Measurements from ENCODE around the gene TNRC6C. TPM values are rescaled to one million over a fixed set of nuclear protein-coding genes. Genes with fewer than 3 reads are reported as not detected.
A peak's percentile ranks its signal among the peaks of the same experiment; 100 is the strongest.

TNRC6C gene
- total and polyA plus RNA-seq, 5 donors from 2014 or later: 2.3 to 77.1 (median 3.0) TPM

DNA sequence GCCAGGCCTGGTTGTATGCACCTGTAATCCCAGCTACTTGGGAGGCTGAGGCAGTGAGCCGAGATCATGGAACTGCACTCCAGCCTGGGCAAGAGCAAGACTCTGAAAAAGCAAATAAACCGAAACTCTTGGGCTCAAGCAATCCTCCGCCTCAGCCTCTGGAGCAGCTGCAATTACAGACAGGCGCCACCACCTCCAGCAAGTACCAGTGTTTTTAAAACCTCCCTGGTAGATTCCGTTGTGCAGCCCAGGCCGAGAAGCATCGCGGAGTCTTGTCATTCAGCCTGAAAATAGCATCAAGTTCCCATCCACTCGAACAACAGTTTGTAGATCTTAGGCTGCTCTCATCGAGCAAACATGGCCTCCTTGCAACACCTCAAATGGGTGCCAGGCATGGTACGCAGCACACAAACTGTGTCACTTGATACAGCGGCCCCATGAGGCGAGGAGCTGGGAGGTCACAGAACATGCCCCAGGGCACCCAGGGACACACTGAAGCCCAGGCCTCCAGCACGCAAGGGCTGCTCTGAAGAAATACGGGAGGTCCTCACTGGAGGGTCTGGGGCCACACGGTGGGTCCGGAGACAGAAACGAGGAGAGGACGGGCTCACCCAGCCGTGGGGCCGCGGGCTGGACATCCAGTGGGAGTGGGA is 152.0 kb downstream of the TNRC6C start:
- Mint-ChIP-seq H3K4me3 (peak overlapping the region in 1 of 4 donors; percentile 52), H3K27me3 (no peaks in the 10 kb centered on the region), H3K27ac (peak overlapping the region in 2 of 3 donors; percentile 42 to 56), H3K4me1 (peaks cover 0 to 58% (median 30%) of the 10 kb centered on the region in 4 donors), H3K36me3 (peaks cover 47% of the 10 kb centered on the region), H3K9me3 (peaks cover 0 to 3% (median 0%) of the 10 kb centered on the region in 7 donors)
- ATAC-seq (ENCODE audit: low read depth in 2 of 2) (no peak), DNase-seq (no peak)
- peaks cover 28% of the 10 kb centered on the region for H3K4me1 ChIP-seq (ENCODE audit: control insufficient read depth, insufficient read depth, low read length, poor library complexity, severe bottlenecking)
- no peak overlapping the region for H3K4me3 ChIP-seq (ENCODE audit: low read depth, low read length)
- no peaks in the 10 kb centered on the region for H3K27me3 ChIP-seq (ENCODE audit: control insufficient read depth, insufficient read depth, low read length)
- H3K9me3 ChIP-seq (ENCODE audit: control insufficient read depth in 2 of 2, low read length in 2 of 2): no peaks in the 10 kb centered on the region
- H3K27ac ChIP-seq (ENCODE audit: insufficient read depth, low read length, poor library complexity, severe bottlenecking): no peak overlapping the region
- peaks cover 59% of the 10 kb centered on the region for H3K36me3 ChIP-seq (ENCODE audit: control insufficient read depth, insufficient read depth, low read length)

DNA sequence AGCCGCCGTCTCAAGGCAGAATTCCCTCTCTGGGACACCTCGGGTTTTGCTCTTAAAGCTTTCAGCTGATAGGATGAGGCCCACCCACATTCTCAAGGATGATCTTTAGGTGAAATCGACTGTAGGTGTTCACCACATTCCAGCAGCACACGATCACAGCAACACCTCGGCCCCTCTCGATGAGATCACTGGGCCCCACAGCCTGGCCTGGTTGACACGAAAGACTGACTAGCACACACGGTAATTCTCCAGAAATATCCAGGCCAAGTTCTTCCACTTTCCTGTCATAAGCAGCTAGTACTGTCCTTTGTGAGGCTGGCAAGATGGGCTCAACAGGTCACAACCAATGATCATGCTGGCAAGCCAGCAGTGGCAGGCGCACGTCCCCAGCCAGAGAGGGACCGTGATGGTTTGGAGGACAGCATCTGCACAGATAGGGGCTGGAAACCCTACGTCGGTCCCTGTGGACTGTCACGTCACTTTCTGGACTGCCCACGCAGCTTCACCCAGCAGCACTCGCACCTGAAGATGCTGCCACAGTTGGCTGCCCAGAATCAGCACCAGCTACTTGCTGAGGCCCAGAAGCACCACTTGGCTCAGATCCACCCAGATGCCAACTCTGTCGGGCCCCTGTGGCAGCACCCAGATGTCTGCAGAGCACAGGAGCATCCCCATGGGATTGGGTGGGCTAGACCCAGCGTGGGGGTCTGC is 152.7 kb downstream of the TNRC6C start:
- peaks cover 28% of the 10 kb centered on the region for H3K4me1 ChIP-seq (ENCODE audit: control insufficient read depth, insufficient read depth, low read length, poor library complexity, severe bottlenecking)
- no peak overlapping the region for H3K27ac ChIP-seq (ENCODE audit: insufficient read depth, low read length, poor library complexity, severe bottlenecking)
- ATAC-seq (ENCODE audit: low read depth in 2 of 2) (no peak), DNase-seq (no peak)
- Mint-ChIP-seq H3K36me3 (peaks cover 47% of the 10 kb centered on the region), H3K27me3 (no peaks in the 10 kb centered on the region), H3K4me1 (peaks cover 0 to 57% (median 30%) of the 10 kb centered on the region in 4 donors), H3K27ac (peak overlapping the region in 1 of 3 donors; percentile 23), H3K4me3 (peak overlapping the region in 1 of 4 donors; percentile 83), H3K9me3 (peaks cover 0 to 3% (median 0%) of the 10 kb centered on the region in 7 donors)
- no peak overlapping the region for H3K4me3 ChIP-seq (ENCODE audit: low read depth, low read length)
- H3K36me3 ChIP-seq (ENCODE audit: control insufficient read depth, insufficient read depth, low read length): peaks cover 62% of the 10 kb centered on the region
- no peaks in the 10 kb centered on the region for H3K27me3 ChIP-seq (ENCODE audit: control insufficient read depth, insufficient read depth, low read length)
- no peaks in the 10 kb centered on the region for H3K9me3 ChIP-seq (ENCODE audit: control insufficient read depth in 2 of 2, low read length in 2 of 2)

DNA sequence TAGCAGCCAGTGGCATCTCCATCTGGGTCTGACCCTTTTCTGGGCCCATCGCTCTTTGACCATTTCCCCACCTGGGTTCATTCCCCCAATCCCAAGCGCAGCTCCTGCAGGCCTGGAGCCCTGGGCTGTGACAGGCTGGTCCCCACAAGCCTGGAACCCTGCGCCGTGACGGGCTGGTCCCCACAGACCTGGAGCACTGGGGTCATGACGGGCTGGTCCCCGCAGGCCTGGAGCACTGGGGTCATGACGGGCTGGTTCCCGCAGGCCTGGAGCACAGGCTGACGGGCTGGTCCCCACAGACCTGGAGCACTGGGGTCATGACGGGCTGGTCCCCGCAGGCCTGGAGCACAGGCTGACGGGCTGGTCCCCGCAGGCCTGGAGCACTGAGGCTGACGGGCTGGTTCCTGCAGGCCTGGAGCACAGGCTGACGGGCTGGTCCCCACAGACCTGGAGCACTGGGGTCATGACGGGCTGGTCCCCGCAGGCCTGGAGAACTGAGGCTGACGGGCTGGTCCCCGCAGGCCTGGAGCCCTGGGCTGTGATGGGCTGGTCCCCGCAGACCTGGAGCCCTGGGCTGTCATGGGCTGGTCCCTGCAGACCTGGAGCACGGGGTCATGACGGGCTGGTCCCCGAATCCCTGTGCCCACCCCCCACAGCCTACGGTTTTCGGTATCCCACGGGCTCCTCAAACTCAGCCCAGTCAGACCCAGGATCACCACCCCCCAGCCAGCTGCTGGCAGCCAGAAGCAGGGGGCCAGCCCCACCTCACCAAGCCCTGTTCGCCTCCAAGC is 153.4 kb downstream of the TNRC6C start:
- DNase-seq (no peak), ATAC-seq (ENCODE audit: low read depth in 2 of 2) (no peak)
- peaks cover 0 to 58% (median 30%) of the 10 kb centered on the region in 4 donors for H3K4me1 Mint-ChIP-seq
- H3K36me3 ChIP-seq (ENCODE audit: control insufficient read depth, insufficient read depth, low read length): peaks cover 70% of the 10 kb centered on the region
- peak overlapping the region in 1 of 3 donors; percentile 88 for H3K27ac Mint-ChIP-seq
- no peaks in the 10 kb centered on the region for H3K9me3 ChIP-seq (ENCODE audit: control insufficient read depth in 2 of 2, low read length in 2 of 2)
- H3K4me1 ChIP-seq (ENCODE audit: control insufficient read depth, insufficient read depth, low read length, poor library complexity, severe bottlenecking): peaks cover 31% of the 10 kb centered on the region
- H3K9me3 Mint-ChIP-seq: peaks cover 0 to 3% (median 0%) of the 10 kb centered on the region in 7 donors
- peaks cover 48% of the 10 kb centered on the region for H3K36me3 Mint-ChIP-seq
- no peak overlapping the region for H3K4me3 Mint-ChIP-seq
- no peaks in the 10 kb centered on the region for H3K27me3 Mint-ChIP-seq
- H3K27me3 ChIP-seq (ENCODE audit: control insufficient read depth, insufficient read depth, low read length): no peaks in the 10 kb centered on the region
- peak overlapping the region; percentile 62 for H3K27ac ChIP-seq (ENCODE audit: insufficient read depth, low read length, poor library complexity, severe bottlenecking)
- H3K4me3 ChIP-seq (ENCODE audit: low read depth, low read length): no peak overlapping the region

DNA sequence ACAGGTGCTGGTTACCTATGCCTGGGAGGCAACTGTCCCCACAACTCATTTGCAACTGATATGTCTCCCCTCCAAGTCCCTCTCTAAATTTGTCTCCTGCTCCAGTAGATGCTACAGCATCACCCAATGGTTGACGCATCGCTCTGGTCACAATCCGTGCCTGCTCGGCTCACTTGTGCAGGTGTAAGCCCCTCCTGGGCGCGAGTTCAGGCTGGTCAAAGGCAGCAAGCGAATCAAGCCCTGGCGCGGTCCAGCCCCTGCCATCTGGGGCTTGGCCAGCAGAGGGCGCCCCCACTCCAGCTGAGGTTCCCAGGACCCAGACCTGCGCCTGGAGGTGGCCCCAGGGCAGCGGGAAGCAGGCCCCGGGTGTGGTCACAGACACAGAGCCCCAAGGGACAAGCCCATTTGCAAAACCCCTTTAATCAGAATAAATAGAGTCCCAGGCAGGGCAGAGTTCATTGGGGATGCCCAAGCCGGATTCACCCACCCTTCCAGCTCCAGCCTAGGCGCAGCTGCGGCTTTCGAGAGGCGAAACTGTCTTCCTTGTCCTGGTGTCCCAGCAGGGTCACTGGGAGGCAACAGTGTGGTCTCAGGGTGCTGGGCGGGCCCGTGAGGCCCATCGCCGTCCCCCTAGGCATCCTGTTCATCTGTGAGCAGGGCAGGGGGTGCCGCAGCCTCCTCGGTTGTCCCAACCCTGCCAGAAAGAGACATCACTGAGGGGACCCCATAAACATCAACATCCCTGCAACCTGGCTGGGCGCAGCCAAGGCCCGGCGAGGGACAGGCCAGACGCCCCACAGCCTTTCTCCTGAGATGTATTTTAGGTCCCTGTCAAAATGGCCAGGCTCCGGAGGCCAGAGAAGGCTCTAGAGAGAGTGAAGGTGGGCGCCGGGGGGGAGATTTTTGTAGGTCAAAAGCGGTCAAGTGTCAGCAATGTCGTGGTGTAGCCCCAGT is 154.3 kb downstream of the TNRC6C start:
- peak overlapping the region; percentile 44 to 92 (median 70) for H3K4me3 Mint-ChIP-seq
- ATAC-seq (ENCODE audit: low read depth in 2 of 2) (peak; percentile 70 to 72), DNase-seq (peak; percentile 70 to 74 (median 70))
- Histone ChIP-seq H3K4me1 (ENCODE audit: control insufficient read depth, insufficient read depth, low read length, poor library complexity, severe bottlenecking) (peaks cover 39% of the 10 kb centered on the region), H3K27me3 (ENCODE audit: control insufficient read depth, insufficient read depth, low read length) (no peaks in the 10 kb centered on the region), H3K9me3 (ENCODE audit: control insufficient read depth in 2 of 2, low read length in 2 of 2) (no peaks in the 10 kb centered on the region), H3K4me3 (ENCODE audit: low read depth, low read length) (no peak overlapping the region), H3K27ac (ENCODE audit: insufficient read depth, low read length, poor library complexity, severe bottlenecking) (peak overlapping the region; percentile 62), H3K36me3 (ENCODE audit: control insufficient read depth, insufficient read depth, low read length) (peaks cover 78% of the 10 kb centered on the region)
- peaks cover 42% of the 10 kb centered on the region for H3K36me3 Mint-ChIP-seq
- H3K9me3 Mint-ChIP-seq: peaks cover 0 to 3% (median 0%) of the 10 kb centered on the region in 7 donors
- H3K27ac Mint-ChIP-seq: peak overlapping the region; percentile 87 to 98 (median 88)
- H3K4me1 Mint-ChIP-seq: peaks cover 0 to 52% (median 28%) of the 10 kb centered on the region in 4 donors
- no peaks in the 10 kb centered on the region for H3K27me3 Mint-ChIP-seq

DNA sequence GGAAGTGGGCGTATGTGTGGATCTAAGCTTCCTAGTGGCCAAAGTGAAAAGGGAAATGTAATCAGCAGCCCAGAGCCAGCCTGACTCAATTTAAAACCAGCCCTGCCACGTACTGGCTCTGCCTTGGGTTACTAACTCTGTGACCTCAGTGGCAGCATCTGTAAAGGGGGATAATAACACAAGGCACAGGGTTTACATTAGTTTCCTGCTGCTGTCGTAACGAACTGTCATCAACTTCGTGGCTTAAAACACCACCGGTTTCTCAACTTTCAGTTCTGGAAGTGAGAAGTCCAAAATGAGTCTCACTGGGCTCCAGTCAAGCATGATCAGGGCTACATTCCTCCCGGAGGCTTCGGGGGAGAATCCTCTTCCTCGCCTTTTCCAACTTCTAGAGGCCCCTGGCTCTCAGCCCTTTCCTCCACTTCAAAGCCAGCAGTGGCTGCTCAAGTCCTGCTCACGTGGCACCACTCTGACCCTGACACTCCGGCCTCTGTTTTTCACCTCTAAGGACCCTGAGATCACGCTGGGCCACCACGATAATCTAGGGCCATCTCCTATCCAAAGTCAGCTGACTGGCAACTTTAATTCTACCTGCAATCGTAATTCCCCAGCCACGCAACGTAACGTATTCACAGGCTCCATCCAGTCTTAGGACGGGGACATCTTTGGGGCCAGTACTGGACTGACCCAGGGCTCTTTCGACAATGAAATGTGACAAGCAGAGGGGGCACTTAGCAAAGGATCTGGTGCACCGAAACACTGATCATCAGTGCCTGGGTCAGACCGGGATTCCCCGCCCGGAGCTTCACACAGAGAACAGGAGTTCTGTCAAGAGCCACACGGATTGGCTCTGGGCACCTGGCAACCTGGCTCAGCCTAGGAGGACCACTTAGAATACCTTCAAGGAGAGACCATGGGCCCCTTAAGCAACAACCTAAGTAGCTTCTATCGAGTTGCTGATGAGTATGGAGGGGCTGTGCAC is 155.6 kb downstream of the TNRC6C start:
- no peaks in the 10 kb centered on the region for H3K27me3 ChIP-seq (ENCODE audit: control insufficient read depth, insufficient read depth, low read length)
- Mint-ChIP-seq H3K9me3 (peaks cover 0 to 3% (median 0%) of the 10 kb centered on the region in 7 donors), H3K4me1 (peaks cover 0 to 55% (median 27%) of the 10 kb centered on the region in 4 donors), H3K36me3 (peaks cover 38% of the 10 kb centered on the region), H3K27me3 (no peaks in the 10 kb centered on the region), H3K4me3 (peak overlapping the region; percentile 55 to 92 (median 65)), H3K27ac (peak overlapping the region; percentile 84 to 98 (median 88))
- H3K4me1 ChIP-seq (ENCODE audit: control insufficient read depth, insufficient read depth, low read length, poor library complexity, severe bottlenecking): peaks cover 48% of the 10 kb centered on the region
- H3K27ac ChIP-seq (ENCODE audit: insufficient read depth, low read length, poor library complexity, severe bottlenecking): peak overlapping the region; percentile 62
- H3K4me3 ChIP-seq (ENCODE audit: low read depth, low read length): no peak overlapping the region
- H3K36me3 ChIP-seq (ENCODE audit: control insufficient read depth, insufficient read depth, low read length): peaks cover 82% of the 10 kb centered on the region
- DNase-seq (peak in 2 of 3 donors; percentile 34 to 57), ATAC-seq (ENCODE audit: low read depth in 2 of 2) (peak; percentile 22 to 29)
- no peaks in the 10 kb centered on the region for H3K9me3 ChIP-seq (ENCODE audit: control insufficient read depth in 2 of 2, low read length in 2 of 2)

DNA sequence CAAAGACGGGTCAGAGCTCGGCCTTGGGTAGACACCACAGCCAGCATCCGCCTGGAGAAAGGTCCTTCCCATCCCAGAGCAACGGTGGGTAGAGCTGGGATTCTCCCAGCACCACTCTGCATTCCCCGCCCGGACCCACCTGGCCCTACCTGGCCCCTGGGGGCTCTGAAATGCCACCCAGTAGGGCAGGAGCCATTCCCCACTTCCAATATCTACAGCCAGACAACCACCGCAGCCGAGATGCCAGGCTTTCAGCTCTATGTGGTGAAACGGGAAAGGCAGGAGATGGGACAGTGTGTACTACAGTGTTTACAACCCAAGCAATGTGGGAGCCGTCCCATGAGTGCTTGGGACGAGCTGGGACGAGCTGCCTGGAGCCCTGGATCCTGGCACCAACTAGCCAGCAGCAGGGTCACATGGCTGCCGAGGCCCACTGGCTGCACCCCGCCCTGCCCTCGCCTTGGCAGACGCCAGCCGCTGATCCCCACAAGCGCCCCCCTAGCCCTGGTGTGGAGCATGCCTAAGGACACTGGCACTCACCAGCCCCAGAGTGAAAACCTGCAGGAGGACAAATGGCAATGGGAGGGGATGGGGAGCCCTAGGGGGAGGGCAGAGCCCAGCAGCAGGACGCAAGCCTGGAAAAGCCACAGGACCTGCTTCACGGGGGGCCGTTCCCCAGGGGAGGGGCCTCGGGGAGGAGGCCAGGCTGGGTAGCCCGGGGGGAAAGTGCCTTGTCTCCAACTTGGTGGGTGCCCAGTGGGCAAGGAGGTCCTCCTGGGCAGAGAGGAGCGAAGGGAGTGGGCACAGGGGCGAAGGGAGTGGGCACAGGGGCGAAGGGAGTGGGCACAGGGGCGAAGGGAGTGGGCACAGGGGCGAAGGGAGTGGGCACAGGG is 156.6 kb downstream of the TNRC6C start:
- peak overlapping the region in 1 of 4 donors; percentile 74 for H3K4me3 Mint-ChIP-seq
- Histone ChIP-seq H3K4me1 (ENCODE audit: control insufficient read depth, insufficient read depth, low read length, poor library complexity, severe bottlenecking) (peaks cover 55% of the 10 kb centered on the region), H3K36me3 (ENCODE audit: control insufficient read depth, insufficient read depth, low read length) (peaks cover 84% of the 10 kb centered on the region), H3K9me3 (ENCODE audit: control insufficient read depth in 2 of 2, low read length in 2 of 2) (no peaks in the 10 kb centered on the region), H3K27ac (ENCODE audit: insufficient read depth, low read length, poor library complexity, severe bottlenecking) (no peak overlapping the region), H3K27me3 (ENCODE audit: control insufficient read depth, insufficient read depth, low read length) (no peaks in the 10 kb centered on the region), H3K4me3 (ENCODE audit: low read depth, low read length) (no peak overlapping the region)
- ATAC-seq (ENCODE audit: low read depth in 2 of 2): no peak
- H3K36me3 Mint-ChIP-seq: peaks cover 33% of the 10 kb centered on the region
- H3K9me3 Mint-ChIP-seq: peaks cover 0 to 3% (median 0%) of the 10 kb centered on the region in 7 donors
- DNase-seq: no peak
- H3K27me3 Mint-ChIP-seq: no peaks in the 10 kb centered on the region
- H3K4me1 Mint-ChIP-seq: peaks cover 0 to 57% (median 27%) of the 10 kb centered on the region in 4 donors
- H3K27ac Mint-ChIP-seq: peak overlapping the region in 1 of 3 donors; percentile 98
